ENCODE measurements around the gene HTRA3.

The HTRA3 gene

DNA sequence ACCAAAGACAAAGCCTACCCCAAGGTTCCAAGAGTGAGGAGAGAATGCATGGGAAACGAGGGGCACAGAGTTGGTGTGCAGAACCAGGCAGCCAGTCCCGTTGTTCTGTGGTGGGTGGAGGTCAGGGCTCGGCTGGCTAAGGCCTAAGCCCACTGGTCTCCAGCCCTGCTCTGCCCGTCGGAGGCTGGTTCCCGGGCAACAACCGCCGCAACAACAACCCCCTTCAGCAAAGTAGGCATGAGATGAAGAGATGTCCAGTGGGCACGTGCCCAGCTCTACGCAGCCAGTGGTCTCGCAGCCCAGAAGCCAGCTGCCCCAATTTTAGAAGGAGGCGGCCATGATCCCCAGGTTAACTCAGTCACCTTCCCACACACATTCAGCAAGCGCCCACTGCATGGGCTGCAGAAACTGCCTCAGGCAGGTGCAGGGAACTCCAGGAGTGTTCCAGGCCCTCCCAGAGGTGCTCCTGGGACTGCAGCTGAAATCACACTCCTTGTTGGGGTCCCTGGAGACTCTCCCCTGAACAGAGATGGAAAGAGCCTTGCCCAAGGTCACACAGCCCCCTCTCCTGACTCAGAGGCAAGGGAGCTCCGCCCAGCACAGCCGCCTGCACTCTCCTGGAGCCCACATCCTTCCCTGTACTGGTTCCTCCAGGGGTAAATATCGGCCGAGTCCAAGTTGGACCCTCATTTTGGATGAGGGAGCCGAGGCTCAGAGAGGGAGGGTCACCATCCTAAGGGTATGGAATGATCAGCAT, 25.4 kb upstream of the HTRA3 start:
- DNase-seq = no peak
- in situ Hi-C loops (cut with HindIII; ENCODE audit: low pct_ligation_motif_present, low pct_unique_long_range_greater_than_20kb, low sequenced_read_pairs) = no loop called here

DNA sequence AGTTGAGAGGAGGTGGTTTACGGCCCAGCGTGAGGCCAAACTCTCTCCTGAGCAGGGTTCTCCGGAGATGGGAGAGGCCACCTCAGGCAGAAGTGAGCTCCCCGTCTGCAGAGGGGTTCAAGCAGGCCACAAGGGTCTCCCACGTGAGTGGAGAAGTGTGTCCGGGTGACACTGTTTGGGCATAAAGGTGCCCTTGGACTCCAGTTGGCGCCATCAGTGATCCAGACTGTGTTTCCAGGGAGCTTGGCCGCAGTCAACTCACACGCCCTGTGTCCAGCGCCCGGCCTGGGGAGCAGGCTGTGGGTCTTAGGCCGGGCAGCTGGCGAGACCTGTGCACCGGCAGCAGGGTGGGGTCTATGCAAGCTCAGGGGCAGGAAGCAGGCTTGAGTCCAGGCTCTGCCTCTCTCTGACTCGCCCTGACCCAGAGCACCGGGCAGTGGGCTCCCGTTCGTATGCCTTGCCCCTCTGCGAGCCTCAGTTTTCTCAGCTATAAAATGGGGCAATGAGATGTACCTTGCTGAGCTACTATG, 24.6 kb upstream of the HTRA3 start:
- no peak for DNase-seq
- in situ Hi-C loops (cut with HindIII; ENCODE audit: low pct_ligation_motif_present, low pct_unique_long_range_greater_than_20kb, low sequenced_read_pairs) = no loop called here

DNA sequence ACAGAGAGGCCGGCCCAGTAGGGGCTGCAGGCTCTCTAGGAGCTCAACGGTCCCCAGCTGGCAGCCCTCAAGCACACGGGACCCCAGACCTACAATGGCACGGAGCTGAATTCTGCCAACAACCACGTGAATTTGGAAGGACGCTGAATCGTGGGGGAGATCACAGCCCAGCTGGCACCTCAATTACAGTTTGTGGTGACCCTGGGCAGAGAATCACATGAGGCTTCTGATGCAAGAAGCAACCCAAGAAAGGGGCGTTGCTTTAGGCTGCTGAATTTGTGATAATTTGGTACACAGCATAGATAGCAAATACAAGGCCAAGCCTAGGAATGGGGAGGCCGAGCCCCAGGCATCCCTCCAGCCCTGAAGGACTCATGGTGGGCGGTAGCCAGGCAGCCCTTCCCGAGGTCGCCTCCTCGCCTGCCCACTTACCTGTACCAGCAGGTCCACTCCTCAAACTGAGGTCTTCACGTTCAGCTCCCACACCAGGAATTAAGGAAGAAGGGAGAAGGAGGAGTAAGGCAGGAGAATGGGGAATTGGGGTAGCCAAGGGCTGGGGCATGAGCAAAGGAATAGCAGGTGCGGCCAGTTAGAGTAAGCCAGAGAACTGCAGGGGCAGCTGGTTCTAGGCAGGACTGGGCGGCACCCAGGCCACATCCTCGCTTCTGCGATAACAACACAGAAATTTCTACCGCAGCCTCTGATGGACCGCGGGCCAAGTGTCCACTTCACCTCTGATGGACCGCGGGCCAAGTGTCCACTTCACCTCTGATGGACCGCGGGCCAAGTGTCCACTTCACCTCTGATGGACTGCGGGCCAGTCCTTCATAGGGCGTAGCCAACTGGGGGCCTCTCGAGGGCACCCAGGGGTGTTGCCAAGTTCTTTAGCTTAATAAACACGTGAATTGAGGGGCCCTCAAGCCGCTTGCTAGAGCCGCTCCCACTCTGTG, 23.4 kb upstream of the HTRA3 start:
- in situ Hi-C loops (cut with HindIII; ENCODE audit: low pct_ligation_motif_present, low pct_unique_long_range_greater_than_20kb, low sequenced_read_pairs) = no loop called here
- DNase-seq = no peak

DNA sequence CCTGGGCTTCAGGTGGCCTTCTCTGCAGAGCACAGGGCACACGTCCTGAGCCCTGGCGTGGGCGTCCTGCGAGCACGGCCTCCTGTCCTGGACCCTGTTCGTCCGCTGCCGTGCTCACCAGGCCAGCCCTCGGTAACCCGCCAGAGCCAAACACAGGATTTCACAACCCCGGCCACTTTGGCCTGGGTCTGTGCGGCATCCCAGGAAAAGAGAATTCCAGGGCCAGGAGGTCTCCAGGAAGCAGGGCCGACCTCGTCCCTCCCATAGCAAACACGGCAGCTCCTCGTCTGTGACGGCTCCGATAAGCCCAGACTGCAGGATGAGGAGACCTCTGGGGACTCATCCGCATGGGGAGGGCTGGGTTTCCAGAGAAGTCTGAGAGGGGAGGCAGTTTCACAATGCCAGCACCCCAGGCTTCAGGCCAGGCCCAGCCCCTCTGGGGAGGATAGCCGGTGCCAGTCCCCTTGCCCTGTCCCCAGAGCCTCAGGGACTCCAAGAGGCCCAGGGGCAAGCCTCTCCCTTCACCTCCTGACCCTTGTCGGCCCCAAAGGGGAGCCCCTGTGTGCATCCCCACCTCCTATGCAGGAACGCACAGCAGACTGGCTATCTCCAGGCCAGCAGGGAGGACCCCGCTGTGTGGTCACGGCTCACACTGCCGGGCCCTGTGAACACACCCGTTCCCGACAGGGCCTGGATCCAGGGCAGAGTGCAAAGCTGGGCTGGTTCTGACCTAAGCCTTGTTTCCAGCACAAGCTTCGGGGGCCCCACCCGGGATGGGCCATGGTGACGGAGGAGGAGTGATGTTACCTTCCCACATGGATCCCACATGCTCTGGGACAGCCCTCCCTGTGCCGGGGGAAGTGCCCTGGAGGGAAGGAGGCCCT, 22.3 kb upstream of the HTRA3 start:
- no peak for DNase-seq
- in situ Hi-C loops (cut with HindIII; ENCODE audit: low pct_ligation_motif_present, low pct_unique_long_range_greater_than_20kb, low sequenced_read_pairs) = no loop called here

DNA sequence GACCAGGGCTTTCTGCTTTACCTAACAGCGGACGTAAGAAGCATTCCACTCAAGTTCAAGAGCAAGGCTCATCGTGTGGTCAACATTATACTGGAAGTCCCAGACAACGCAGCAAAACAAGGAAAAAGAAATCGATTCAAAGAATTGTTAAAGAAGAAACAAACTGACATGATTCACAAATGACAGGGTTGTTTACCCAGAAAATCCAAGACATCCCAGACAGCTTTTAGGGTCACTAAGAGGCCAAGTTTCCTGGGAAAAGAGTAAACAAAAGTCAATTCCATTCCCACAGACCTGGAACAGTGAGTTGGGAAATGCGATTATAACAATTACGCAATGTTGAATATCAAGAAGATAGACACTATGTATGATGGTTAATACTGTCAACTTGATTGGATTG, 21.5 kb upstream of the HTRA3 start:
- in situ Hi-C loops (cut with HindIII; ENCODE audit: low pct_ligation_motif_present, low pct_unique_long_range_greater_than_20kb, low sequenced_read_pairs) = no loop called here
- no peak for DNase-seq

DNA sequence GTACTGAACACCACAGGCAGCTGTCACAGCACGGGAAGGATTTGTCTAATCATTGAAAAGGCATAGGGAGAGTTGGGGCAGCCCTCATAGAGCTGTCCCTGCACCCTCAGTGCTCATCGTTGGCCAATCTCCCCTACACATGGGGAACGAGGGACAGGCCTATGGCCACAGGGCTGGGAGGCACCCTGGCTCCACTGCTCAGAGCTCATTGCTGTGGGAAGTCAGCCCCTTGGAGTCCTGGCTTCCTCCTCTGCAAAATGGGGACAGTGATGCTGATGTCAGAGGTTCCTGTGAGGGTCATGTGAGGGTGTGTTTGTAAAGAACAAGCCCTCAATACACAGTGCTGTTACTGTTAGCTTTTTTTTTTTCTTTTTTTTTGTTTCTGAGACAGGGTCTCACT, 19.3 kb upstream of the HTRA3 start:
- in situ Hi-C loops (cut with HindIII; ENCODE audit: low pct_ligation_motif_present, low pct_unique_long_range_greater_than_20kb, low sequenced_read_pairs) = no loop called here

DNA sequence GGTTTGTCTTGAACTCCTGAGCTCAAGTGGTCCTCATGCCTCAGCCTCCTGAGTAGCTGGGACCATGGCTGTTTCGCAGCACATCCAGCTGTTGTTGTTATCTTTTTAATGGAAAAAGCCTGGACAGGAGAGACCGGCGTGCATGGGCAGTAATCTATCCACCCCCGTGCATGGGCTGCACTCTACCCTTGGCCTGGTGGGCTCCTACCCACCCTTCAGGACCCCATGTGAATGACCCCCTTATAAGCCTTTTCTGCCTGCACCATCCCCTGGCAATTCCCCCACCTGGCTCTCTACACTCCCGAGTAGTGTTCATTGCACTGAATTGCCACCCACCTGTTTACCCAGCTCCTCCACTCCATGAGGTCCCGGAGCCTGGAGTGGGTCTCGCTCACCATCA, 18.9 kb upstream of the HTRA3 start:
- in situ Hi-C loops (cut with HindIII; ENCODE audit: low pct_ligation_motif_present, low pct_unique_long_range_greater_than_20kb, low sequenced_read_pairs) = no loop called here
- DNase-seq = no peak

More for the DNA sequence above, 19.3 kb upstream of the HTRA3 start:
- no peak for DNase-seq

DNA sequence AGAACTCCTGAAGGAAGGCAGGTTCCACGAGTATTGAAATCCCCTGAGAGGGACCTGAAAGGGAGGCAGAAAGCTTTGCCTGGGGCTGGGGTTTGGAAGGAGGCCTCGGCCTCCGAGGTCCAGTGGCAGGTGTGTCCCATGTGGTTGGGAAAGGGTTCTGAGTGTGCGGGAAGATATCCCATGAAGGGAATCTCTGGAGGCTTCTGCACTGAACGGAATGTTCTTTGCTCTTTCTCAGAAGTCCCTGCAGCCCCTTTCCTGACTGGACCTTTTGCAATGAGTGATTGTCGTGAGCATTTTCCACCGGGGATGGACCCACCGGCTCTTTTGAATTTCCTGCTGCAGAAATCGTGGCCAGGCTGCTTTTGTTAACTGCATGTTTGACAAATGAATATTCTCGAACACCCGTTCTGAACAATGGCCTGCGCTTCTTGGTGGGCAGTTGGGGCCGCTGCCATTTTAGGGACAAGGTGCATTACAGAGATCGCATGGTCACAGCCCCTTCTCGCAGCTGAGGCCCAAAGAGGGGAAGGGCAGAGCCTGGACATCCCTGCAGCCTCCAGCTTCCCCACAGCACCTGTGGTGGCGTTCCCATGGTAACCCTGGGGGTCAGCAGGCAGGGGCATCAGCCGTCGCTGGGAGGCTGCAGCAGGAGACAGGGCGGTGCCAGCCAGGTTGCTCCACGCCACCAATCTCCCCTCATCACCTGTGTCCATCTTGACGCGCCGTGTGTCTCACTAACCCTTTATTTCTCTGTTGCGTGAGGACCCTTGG, 18.3 kb upstream of the HTRA3 start:
- in situ Hi-C loops (cut with HindIII; ENCODE audit: low pct_ligation_motif_present, low pct_unique_long_range_greater_than_20kb, low sequenced_read_pairs) = no loop called here
- no peak for DNase-seq

DNA sequence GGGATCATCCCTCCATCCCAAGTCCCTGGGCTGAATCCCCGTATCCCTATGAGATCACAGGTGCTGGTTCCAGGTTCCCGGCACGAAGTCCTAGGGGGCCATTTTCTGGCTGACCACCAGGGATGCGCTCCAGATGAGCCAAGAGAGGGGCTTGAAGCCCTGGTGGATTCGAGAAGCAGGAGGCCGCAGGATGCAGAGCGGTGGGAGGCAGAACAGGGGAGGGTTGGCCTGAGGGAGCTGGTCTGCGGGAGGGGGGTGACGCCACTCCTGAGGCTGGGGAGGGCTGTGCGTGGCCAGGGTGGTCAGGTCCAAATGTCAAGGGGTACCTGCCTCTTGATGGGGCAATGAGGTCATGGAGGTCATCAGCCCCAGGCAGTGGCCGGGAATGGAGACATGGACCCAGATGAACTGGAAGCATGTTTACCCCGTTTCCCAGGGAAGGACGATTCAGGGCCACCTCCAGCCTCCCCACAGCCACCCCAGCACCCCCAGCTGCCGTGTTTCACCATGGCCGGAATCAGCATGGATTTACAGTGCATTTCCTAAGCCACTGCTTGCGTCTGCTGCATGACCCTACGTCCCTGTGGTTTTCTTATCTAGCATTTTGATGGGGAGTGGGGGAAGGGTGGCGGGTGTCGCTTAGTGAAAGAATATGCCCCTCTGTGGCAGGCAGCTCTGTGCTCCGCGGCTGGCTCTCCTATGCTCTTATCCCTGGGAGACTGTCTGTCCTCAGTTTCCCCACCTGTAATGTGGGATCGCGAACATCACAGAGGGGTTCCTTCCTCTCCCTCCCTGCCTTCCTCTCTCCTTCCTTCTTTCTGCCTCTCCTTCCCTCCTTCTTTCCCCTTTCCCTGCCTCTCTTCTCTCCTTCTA, 17.0 kb upstream of the HTRA3 start:
- in situ Hi-C loops (cut with HindIII; ENCODE audit: low pct_ligation_motif_present, low pct_unique_long_range_greater_than_20kb, low sequenced_read_pairs) = no loop called here
- no peak for DNase-seq

DNA sequence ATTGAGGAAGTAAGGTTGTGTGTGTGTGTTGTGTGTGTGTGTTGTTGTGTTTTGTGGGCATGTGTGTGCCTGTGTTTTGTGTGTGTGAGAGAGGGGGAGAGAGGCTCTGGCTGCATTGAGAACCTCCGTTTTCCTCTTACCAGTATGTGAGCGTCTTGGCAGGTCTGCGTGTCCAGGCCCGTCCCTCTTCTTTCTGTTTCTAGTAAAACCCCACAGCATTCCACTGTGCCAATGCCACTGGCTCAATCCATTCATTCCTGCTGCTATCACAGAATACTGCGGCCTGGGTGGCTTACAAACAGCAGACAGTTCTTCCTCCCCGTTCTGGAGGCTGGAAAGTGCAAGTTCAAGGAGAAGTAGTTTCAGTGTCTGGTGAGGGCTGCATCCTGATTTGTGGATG, 15.5 kb upstream of the HTRA3 start:
- in situ Hi-C loops (cut with HindIII; ENCODE audit: low pct_ligation_motif_present, low pct_unique_long_range_greater_than_20kb, low sequenced_read_pairs) = no loop called here
- no peak for DNase-seq

DNA sequence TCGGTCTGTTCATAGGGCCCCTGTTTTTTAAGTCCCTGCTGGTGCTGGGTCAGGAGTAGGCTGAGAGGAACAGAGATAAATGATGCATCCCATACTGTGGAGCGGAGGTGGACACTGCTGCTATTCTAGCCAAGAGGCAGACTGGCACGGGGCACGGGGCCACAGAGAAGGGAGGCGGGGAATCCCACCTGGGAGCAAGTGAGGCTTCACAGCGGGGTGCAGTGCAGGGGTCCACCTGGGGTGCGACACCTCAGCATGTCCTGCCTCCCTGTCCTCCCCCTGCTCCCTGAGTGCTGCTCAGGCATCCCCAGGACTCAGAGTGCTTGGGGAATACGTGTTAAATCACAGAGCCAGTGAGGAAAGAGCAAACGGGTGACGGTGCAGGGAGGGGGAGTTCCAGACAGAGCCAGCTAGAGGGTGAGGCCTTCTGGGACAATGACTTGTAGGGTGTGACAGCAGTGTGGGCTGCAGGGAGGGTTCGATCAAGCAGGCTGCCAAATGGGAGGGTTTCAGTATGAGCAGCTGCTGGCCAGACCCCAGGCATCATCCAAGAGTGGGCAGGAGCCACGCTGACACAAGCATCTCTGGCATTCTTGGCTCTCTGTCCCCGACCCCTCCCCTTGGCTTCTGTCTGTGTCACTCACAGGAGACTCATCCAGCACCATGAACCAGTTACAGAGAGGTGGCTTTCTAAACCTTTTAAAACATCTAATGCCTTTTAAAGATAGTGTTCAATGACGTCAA, 13.7 kb upstream of the HTRA3 start:
- in situ Hi-C loops (cut with HindIII; ENCODE audit: low pct_ligation_motif_present, low pct_unique_long_range_greater_than_20kb, low sequenced_read_pairs) = no loop called here
- no peak for DNase-seq

DNA sequence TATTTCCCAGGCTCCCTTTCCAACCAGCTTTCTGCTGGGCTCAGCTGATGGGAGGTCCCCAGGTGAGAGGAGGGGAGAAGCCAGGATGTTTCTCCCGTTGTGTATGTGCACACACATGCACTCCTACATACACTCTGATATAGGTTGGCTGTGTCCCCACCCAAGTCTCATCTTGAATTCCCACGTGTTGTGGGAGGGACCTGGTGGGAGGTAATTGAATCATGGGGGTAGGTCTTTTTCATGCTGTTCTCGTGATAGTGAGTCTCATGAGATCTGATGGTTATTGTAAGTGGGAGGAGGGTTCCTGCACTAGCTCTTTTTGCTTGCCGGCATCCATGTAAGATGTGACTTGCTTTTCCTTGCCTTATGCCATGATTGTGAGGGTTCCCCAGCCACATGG, 11.7 kb upstream of the HTRA3 start:
- no peak for DNase-seq
- in situ Hi-C loops (cut with HindIII; ENCODE audit: low pct_ligation_motif_present, low pct_unique_long_range_greater_than_20kb, low sequenced_read_pairs) = no loop called here

DNA sequence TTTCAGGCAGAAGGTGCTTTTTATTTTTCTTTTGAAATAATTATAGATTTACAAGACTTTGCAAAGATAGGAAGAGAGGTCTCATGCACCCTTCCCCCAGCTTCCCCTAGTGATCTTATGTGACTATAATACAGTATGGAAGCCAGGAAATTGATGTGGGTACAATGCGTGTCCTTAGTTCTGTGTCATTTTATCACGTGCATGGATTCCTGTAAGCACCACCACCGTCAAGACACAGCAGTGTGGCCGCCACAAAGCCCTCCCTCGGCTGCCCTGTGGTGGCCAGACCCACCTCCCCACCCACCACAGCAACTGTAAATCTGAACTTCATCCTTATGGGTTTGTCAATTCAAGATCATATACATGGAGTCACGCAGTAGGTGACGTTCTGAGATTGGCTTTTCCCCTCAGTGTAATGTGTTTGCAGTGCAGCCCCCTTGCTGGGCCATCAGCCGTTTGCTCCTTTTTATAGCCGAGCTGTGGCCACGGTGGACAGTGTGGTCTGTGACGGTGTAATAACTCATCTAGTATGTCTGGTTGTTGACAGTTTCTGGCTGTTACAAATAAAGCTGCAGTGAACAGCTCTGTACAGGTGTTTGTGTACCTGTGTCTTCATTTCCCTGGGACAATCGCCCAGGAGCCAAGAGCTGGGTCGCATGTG, 10.9 kb upstream of the HTRA3 start:
- in situ Hi-C loops (cut with HindIII; ENCODE audit: low pct_ligation_motif_present, low pct_unique_long_range_greater_than_20kb, low sequenced_read_pairs) = no loop called here
- DNase-seq = no peak

DNA sequence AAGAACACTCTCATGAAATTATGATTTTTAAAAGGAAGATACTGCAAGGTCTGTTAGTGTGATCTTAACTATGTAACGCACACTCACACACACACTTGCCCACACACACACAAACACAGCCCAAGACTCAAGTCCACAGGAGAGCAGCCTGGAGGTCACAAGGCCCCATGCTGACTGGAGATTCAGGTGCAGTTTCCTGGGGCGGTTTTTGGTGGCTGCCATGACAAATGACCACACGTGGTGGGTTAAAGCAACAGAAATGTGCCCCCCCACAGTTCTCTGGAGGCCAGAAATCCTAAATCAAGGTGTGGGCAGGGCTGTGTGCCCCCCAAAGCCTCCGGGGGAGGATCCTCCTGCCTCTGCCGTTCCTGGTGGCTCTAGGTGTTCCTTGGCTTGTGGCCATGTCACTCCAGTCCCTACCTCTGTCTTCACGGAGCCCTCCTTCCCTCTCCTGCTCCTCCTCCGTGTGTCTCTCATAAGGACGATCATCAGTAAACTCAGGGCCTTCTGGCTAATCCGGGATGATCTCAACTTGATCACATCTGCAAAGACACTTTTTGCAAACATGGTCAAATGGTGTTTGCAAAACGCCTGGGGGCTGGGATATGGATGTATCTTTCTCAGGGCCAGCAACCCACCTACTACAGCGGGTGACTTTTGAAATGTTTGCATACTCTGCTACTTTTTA, 9.7 kb upstream of the HTRA3 start:
- in situ Hi-C loops (cut with HindIII; ENCODE audit: low pct_ligation_motif_present, low pct_unique_long_range_greater_than_20kb, low sequenced_read_pairs) = no loop called here
- DNase-seq = no peak

DNA sequence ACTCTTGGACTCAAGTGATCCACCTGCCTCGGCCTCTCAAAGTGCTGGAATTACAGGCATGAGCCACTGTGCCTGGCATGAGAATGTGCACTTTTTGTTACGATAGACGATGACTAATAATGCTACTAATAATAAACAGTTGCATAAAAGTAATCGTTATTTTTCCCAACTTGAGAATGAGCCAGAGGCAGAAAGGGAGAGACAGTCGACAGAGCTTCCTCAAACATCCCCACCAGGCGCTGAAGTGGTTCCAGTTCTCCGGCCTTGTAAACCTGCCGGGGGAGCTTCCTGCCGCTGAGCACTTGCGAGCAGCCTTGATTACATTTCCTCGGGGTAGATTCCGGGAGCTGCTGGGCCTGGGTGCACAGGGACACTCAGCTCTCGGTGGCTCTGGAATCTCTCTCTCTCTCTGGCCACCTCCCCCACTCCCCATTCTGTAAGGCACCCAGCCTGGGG, 8.9 kb upstream of the HTRA3 start:
- in situ Hi-C loops (cut with HindIII; ENCODE audit: low pct_ligation_motif_present, low pct_unique_long_range_greater_than_20kb, low sequenced_read_pairs) = no loop called here
- DNase-seq = no peak
